A673 (cell line): ENCODE measurements around the gene ARL4D. TPM values are rescaled to one million over a fixed set of nuclear protein-coding genes. Genes with fewer than 3 reads are reported as not detected.

Experiments
- BruUV-seq: library from RNA; stranded (reverse); fragments of 400-500 nt; replicated peaks from 2 replicates; lab custom pipeline; 2021; lab: Mats Ljungman, UMichigan
- CTCF ChIA-PET: fragments of 300-600 bp; sonication (Branson Sonifier 250); formaldehyde crosslinking; loops from one replicate; lab custom pipeline; 2022; ENCODE audit warnings: antibody characterized with exemption; lab: Charles Lee
- POLR2A ChIA-PET: fragments of 300-600 bp; sonication (Branson Sonifier 250); formaldehyde crosslinking; loops from one replicate; lab custom pipeline; 2022; ENCODE audit warnings: antibody characterized with exemption; ENCODE audit not compliant: low non-redundant PET; lab: Charles Lee
- DNase-seq: peaks from one replicate; pipeline ENCODE4 v3.0.0-alpha.2; 2015; ENCODE audit warnings: low spot score
- H3K27ac ChIP-seq: fragments of 200-600 bp; sonication (generic); 2 replicates; pipeline ENCODE4 v1.5.1; 2016; ENCODE audit warnings: mixed run types, low read depth, mild to moderate bottlenecking, mixed read lengths, antibody characterized with exemption, low read length; ENCODE audit not compliant: poor library complexity, severe bottlenecking
- H3K27me3 ChIP-seq: fragments of 200-600 bp; sonication (generic); replicated peaks from 2 replicates; pipeline ENCODE4 v1.6.1; 2017; ENCODE audit warnings: mixed run types, low read depth, mild to moderate bottlenecking, mixed read lengths, antibody characterized with exemption, low read length; ENCODE audit not compliant: insufficient read depth, poor library complexity
- H3K36me3 ChIP-seq: fragments of 200-600 bp; sonication (generic); 2 replicates; pipeline ENCODE4 v1.6.1; 2016; ENCODE audit warnings: mixed run types, mild to moderate bottlenecking, mixed read lengths, antibody characterized with exemption, low read length; ENCODE audit not compliant: insufficient read depth, poor library complexity, severe bottlenecking
- H3K4me1 ChIP-seq: fragments of 200-600 bp; sonication (generic); 2 replicates; pipeline ENCODE4 v1.6.1; 2017; ENCODE audit warnings: mixed run types, mild to moderate bottlenecking, mixed read lengths, antibody characterized with exemption, low read length; ENCODE audit not compliant: insufficient read depth, poor library complexity, severe bottlenecking
- H3K4me3 ChIP-seq: fragments of 200-600 bp; sonication (generic); 2 replicates; pipeline ENCODE4 v1.5.1; 2016; ENCODE audit warnings: low read depth, mixed run types, mild to moderate bottlenecking, mixed read lengths, low read length; ENCODE audit not compliant: poor library complexity, severe bottlenecking
- H3K9me3 ChIP-seq: fragments of 200-600 bp; sonication (generic); 2 replicates; pipeline ENCODE4 v1.6.1; 2016; ENCODE audit warnings: mixed run types, low read depth, mild to moderate bottlenecking, mixed read lengths, antibody characterized with exemption, low read length; ENCODE audit not compliant: poor library complexity, severe bottlenecking
- EZH2 ChIP-seq: fragments of 200-600 bp; sonication (generic); IDR thresholded peaks from 2 replicates; pipeline ENCODE4 v1.6.1; 2017; ENCODE audit warnings: borderline replicate concordance, low read depth, mild to moderate bottlenecking, mixed read lengths, antibody characterized with exemption, low read length; ENCODE audit not compliant: poor library complexity, severe bottlenecking
- intact Hi-C: fragments of 100-400 bp; cut with micrococcal nuclease; formaldehyde crosslinking; loops from one replicate; pipeline ENCODE4 v1.10.0; 2022; ENCODE audit not compliant: unreplicated experiment
- total RNA-seq: library from RNA; stranded (reverse); gene quantifications from 2 replicates; pipeline ENCODE4 v1.2.3, GENCODE V29; 2021
- TF ChIP-seq, protein P1 (sequence below): fragments of 300-800, 200-600 bp; sonication (generic); conservative IDR thresholded peaks from 2 replicates; pipeline ENCODE4 v1.5.1; 2017; ENCODE audit warnings: low read depth, mild to moderate bottlenecking, antibody characterized with exemption, low read length, moderate library complexity, mixed read lengths

ARL4D gene
- total RNA-seq, 1 experiment from 2014 or later = 4.3 TPM

DNA sequence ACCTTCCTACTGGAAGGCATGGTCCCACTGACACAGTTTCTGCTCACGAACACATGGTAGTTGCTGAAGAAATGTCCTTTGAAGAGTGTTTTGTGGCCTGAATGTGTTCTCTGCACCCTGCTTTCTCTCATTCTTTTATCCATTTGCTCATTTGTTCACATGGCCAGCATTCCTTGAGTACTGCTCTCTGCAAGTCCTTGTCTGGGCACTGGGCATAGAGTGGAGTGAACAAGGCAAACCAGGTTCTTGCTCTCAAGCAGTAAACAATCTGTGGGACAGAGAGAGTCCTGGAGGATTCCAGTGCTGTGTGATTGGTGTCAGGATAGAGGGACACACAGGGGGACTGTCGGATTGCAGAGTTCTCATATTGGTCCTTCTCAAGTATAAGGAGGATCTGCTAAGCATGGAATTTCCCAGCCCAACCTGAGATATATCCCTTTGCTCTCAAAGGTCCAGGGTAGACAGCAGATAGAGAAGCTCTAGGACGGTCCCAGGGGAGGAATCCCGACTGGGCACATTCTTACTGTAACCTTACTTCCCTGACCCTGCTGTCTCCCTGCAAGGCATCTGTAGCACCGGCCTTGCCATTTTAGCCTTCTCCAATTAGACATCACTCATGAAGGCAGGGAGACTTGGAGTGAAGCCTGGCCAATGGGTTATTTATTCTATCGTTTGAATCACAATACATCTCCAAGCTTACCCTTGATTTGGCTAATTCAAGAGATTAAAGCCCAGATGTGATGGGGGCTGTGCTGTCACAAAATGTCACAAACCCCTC, 32.3 kb downstream of the ARL4D start:
- POLR2A ChIA-PET = no interaction called here
- no peak overlapping the region for H3K4me3 ChIP-seq
- intact Hi-C loops = no loop called here

DNA sequence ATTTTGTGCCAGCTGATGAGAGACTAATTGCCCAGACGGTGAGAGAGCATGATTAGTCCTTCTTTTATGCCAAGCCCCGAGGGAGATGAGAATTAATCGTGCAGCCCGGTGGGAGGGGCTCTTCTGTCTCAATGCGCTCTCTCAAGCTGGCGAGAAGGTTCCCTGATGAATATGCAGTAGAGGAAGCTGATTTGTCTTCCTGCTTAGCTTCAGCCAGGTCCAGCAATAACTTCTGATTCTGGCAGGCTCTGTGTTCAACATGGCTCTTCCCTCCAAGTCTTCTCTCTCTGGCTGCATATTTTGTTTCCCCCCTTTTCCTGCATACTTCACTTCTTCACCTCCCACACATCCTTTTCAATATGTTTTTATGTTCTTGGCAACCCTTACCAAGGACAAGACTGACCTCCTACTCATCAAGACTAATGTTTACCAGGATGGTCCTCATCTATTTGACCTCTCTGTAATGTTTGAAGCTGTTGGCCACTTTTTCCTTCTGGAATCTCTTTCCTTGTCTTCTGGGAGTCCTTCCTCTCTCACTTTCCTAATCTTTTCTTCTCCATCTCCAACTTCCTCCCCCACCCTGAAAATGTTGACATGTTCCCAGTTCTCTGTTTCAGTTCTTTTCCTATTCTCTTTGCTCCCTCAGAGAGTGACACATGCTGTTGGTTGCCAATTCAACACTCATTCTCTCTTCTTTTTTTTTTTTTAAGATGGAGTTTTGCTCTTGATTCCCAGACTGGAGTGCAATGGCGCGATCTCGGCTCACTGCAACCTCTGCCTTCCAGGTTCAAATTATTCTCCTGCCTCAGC, 33.1 kb downstream of the ARL4D start:
- intact Hi-C loops = no loop called here
- H3K27me3 ChIP-seq = no peaks in the 10 kb centered on the region
- H3K4me3 ChIP-seq = no peak overlapping the region
- no peaks in the 10 kb centered on the region for H3K36me3 ChIP-seq
- TF ChIP-seq, protein P1, sequence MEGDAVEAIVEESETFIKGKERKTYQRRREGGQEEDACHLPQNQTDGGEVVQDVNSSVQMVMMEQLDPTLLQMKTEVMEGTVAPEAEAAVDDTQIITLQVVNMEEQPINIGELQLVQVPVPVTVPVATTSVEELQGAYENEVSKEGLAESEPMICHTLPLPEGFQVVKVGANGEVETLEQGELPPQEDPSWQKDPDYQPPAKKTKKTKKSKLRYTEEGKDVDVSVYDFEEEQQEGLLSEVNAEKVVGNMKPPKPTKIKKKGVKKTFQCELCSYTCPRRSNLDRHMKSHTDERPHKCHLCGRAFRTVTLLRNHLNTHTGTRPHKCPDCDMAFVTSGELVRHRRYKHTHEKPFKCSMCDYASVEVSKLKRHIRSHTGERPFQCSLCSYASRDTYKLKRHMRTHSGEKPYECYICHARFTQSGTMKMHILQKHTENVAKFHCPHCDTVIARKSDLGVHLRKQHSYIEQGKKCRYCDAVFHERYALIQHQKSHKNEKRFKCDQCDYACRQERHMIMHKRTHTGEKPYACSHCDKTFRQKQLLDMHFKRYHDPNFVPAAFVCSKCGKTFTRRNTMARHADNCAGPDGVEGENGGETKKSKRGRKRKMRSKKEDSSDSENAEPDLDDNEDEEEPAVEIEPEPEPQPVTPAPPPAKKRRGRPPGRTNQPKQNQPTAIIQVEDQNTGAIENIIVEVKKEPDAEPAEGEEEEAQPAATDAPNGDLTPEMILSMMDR = no peak
- no peak for TF ChIP-seq EZH2
- no TSS peak for BruUV-seq
- ChIA-PET POLR2A (no interaction called here), CTCF (no interaction called here)
- peak; percentile 74 for DNase-seq
- peak overlapping the region; percentile 28 for H3K27ac ChIP-seq
- H3K9me3 ChIP-seq = no peaks in the 10 kb centered on the region
- peaks cover 13% of the 10 kb centered on the region for H3K4me1 ChIP-seq

More for the DNA sequence above, 32.3 kb downstream of the ARL4D start:
- no peaks in the 10 kb centered on the region for H3K27me3 ChIP-seq
- H3K9me3 ChIP-seq = no peaks in the 10 kb centered on the region
- no peak for DNase-seq
- H3K27ac ChIP-seq = no peak overlapping the region
- CTCF ChIA-PET = no interaction called here
- H3K36me3 ChIP-seq = no peaks in the 10 kb centered on the region
- H3K4me1 ChIP-seq = peaks cover 13% of the 10 kb centered on the region
- no peak for TF ChIP-seq EZH2
- TF ChIP-seq, protein P1 = no peak
- no TSS peak for BruUV-seq

DNA sequence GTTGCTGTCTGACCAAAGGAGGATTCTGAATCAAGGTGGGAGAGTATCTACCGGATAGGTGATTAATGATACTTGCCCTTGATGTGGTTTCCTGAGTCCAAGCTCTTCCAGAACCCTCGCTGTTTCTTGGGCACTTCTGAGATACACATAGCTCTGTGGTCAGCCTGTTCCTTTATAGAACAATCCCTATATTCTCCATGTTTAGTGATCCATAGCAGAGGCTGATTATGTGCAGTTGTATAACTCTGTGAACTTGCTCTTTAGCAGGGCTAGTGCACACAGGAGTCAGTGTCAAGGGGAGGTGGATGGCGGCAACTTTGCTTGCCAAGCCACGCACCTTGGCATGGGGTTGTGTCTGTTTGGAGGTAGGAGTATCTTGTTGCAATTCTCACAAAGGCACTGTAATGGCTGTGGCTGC, 36.1 kb downstream of the ARL4D start:
- ChIA-PET POLR2A (interaction anchor here (0.7 kb wide), 1 partner anchor 32 kb away, joined by 3 read pairs; no protein-coding TSS in a partner anchor), CTCF (no interaction called here)
- Histone ChIP-seq H3K27me3 (no peaks in the 10 kb centered on the region), H3K36me3 (no peaks in the 10 kb centered on the region), H3K27ac (no peak overlapping the region), H3K9me3 (no peaks in the 10 kb centered on the region), H3K4me1 (peaks cover 13% of the 10 kb centered on the region), H3K4me3 (no peak overlapping the region)
- DNase-seq = no peak
- no TSS peak for BruUV-seq
- intact Hi-C loops = no loop called here
- no peak for TF ChIP-seq EZH2
- TF ChIP-seq, protein P1 = no peak
